Uterus (tissue), 2 donors: ENCODE measurements around the gene AGFG2.
"Not testable (repeated sequence)": the region's sequence is repeated elsewhere in the genome, so short reads cannot be mapped to it uniquely, and the experiment has no call there.

Source experiments
- POLR2A ChIP-seq, 2 donors: fragments of 450-650 bp; IDR thresholded peaks; one replicate each; pipeline ENCODE4 v1.6.1; 2016; ENCODE audit warnings: antibody characterized with exemption in 2 of 2, mild to moderate bottlenecking in 1 of 2, moderate library complexity in 1 of 2
- TF ChIP-seq, protein P1 (sequence below), 4 experiments: fragments of 200-600 bp in 2 of 4; fragments of 450-650 bp in 2 of 4; sonication (generic) in 2 of 4; IDR thresholded peaks; one replicate each; pipeline ENCODE4 v1.5.1; 2016 to 2019; ENCODE audit warnings: antibody characterized with exemption in 4 of 4, mild to moderate bottlenecking in 2 of 4, moderate library complexity in 1 of 4

DNA sequence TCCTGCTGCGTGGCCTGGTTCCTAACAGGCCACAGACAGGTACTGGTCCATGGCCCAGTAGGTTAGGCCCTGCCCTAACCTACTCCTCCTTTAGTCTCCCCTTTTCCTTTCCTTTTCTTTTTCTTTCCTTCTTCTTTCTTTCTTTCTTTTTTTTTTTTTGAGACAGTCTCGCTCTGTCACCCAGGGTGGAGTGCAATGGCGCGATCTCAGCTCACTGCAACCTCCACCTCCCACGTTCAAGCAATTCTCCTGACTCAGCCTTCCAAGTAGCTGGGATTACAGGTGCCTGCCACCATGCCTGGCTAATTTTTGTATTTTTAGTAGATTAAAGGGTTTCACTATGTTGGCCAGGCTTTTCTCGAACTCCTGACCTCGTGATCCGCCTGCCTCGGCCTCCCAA is 3.0 kb upstream of the AGFG2 start:
- TF ChIP-seq, protein P1, sequence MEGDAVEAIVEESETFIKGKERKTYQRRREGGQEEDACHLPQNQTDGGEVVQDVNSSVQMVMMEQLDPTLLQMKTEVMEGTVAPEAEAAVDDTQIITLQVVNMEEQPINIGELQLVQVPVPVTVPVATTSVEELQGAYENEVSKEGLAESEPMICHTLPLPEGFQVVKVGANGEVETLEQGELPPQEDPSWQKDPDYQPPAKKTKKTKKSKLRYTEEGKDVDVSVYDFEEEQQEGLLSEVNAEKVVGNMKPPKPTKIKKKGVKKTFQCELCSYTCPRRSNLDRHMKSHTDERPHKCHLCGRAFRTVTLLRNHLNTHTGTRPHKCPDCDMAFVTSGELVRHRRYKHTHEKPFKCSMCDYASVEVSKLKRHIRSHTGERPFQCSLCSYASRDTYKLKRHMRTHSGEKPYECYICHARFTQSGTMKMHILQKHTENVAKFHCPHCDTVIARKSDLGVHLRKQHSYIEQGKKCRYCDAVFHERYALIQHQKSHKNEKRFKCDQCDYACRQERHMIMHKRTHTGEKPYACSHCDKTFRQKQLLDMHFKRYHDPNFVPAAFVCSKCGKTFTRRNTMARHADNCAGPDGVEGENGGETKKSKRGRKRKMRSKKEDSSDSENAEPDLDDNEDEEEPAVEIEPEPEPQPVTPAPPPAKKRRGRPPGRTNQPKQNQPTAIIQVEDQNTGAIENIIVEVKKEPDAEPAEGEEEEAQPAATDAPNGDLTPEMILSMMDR (IDR thresholded peaks at IDR 0.05) = not testable (repeated sequence)
- TF ChIP-seq POLR2A (IDR thresholded peaks at IDR 0.05) = not testable (repeated sequence)
